Body of pancreas (tissue), 4 donors: Measurements from ENCODE around the gene ULK4.

ENCODE experiments used
- POLR2A ChIP-seq, 3 donors: fragments of 450-650 bp; IDR thresholded peaks; one replicate each; pipeline ENCODE4 v1.6.1; 2016; ENCODE audit warnings: antibody characterized with exemption in 3 of 3, mild to moderate bottlenecking in 2 of 3
- TF ChIP-seq, protein P1 (sequence below), 7 experiments: fragments of 450-650 bp in 4 of 7; fragments of 200-600 bp in 3 of 7; sonication (generic) in 3 of 7; IDR thresholded peaks; one replicate each; pipeline ENCODE4 v1.5.1; 2016 to 2019; ENCODE audit warnings: antibody characterized with exemption in 7 of 7

DNA sequence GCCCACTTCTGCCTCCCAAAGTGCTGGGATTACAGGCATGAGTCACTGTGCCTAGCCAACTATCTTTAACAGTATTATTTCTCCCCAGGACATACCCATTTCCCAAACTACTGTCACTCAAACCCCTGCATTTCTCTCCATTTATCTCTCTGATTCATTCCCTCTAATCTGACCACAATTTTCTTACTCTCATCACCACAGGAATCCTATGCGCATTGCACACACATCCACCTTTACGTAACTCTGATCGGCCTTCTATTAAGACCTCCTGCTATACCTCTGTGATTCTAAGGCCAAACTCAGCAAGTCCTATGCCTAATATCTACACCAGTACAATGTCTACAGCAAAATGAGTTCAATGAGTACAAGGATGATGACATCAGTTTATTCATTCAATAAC is 235.0 kb downstream of the ULK4 start:
- TF ChIP-seq, protein P1, sequence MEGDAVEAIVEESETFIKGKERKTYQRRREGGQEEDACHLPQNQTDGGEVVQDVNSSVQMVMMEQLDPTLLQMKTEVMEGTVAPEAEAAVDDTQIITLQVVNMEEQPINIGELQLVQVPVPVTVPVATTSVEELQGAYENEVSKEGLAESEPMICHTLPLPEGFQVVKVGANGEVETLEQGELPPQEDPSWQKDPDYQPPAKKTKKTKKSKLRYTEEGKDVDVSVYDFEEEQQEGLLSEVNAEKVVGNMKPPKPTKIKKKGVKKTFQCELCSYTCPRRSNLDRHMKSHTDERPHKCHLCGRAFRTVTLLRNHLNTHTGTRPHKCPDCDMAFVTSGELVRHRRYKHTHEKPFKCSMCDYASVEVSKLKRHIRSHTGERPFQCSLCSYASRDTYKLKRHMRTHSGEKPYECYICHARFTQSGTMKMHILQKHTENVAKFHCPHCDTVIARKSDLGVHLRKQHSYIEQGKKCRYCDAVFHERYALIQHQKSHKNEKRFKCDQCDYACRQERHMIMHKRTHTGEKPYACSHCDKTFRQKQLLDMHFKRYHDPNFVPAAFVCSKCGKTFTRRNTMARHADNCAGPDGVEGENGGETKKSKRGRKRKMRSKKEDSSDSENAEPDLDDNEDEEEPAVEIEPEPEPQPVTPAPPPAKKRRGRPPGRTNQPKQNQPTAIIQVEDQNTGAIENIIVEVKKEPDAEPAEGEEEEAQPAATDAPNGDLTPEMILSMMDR (IDR thresholded peaks at IDR 0.05) = no peak
- no peak for TF ChIP-seq POLR2A (IDR thresholded peaks at IDR 0.05)
